ENCODE measurements around the gene OR8A1. TPM values are rescaled to one million over a fixed set of nuclear protein-coding genes. Genes with fewer than 3 reads are reported as not detected.

Gene OR8A1
- total and polyA plus RNA-seq, 8 donors, result 0.03 to 0.04 (median 0.03) TPM; not detected in 4

DNA sequence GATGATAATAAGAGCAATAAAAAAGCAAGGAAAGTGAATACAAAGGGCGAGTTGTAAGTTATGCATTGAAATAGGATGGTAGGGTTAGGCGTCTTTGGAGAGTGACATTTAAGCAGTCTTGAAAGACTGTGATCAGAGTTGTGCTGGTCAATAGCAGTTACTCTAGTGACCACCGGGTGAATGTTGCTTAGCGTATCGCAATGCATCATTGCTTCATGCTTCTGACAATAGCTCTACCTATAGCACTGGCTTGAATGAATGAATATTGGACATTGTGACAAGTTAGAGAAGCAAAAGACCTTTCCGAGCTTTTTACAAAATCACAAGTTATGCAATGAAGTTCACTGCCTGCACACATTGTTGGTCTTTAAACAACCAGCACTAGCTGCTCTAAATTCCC lies 18.6 kb upstream of the OR8A1 start:
- no peak for ATAC-seq
- Histone ChIP-seq H3K9me3 (no peaks in the 10 kb centered on the region), H3K27ac (no peak overlapping the region), H3K36me3 (no peaks in the 10 kb centered on the region), H3K27me3 (no peaks in the 10 kb centered on the region), H3K4me3 (no peak overlapping the region), H3K4me1 (no peaks in the 10 kb centered on the region)
- TF ChIP-seq CTCF (IDR thresholded peaks at IDR 0.05), result no peak
- no peak for DNase-seq
- intact Hi-C loops (cut with DNase I), result no loop called here

DNA sequence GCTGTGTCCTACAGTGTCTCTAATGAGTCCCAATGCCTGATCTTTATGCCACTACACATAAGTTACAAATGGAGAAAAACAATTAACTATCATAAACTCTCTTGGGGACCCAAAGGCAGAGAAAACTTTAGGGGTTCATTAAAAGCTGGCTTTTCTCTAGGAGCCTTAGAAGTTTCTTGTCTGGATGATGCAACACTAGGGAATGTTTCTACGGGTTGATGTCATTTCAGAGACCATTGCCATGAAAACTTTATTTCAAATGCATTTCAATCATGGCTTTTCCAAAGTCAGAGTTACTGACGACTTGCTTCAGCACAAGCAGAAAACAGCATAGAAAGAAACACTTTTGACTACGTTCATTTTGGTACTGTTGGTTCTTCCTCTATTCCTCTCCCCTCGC lies 17.8 kb upstream of the OR8A1 start:
- intact Hi-C loops (cut with DNase I), result no loop called here

DNA sequence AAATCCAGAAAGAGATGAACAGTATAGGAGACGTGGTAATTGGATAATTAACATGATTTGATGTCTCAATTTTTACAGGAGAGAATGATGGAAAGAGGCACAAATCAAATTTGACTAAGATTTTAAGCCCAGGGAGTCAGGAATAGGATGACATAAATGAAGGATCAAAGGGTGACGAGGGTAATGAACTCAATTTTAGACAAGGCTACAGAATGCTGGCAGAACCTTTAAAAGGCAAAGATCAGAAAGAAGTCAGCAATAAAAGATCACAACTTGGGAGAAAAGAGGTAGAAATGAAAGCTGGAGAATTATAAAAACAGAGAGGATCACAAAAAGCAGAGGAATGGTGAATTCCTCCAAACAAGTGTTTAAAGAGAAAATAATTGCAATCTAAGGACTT lies 13.0 kb upstream of the OR8A1 start:
- ATAC-seq (no peak), DNase-seq (no peak)
- Histone ChIP-seq H3K4me1 (no peaks in the 10 kb centered on the region), H3K27me3 (no peaks in the 10 kb centered on the region), H3K27ac (no peak overlapping the region), H3K36me3 (no peaks in the 10 kb centered on the region), H3K9me3 (no peaks in the 10 kb centered on the region), H3K4me3 (no peak overlapping the region)
- TF ChIP-seq CTCF (IDR thresholded peaks at IDR 0.05), result no peak
- intact Hi-C loops (cut with DNase I), result no loop called here

More for the DNA sequence above, 17.8 kb upstream of the OR8A1 start:
- DNase-seq (no peak), ATAC-seq (no peak)
- TF ChIP-seq CTCF (IDR thresholded peaks at IDR 0.05), result no peak
- Histone ChIP-seq H3K4me1 (no peaks in the 10 kb centered on the region), H3K36me3 (no peaks in the 10 kb centered on the region), H3K27me3 (no peaks in the 10 kb centered on the region), H3K27ac (no peak overlapping the region), H3K4me3 (no peak overlapping the region), H3K9me3 (no peaks in the 10 kb centered on the region)

DNA sequence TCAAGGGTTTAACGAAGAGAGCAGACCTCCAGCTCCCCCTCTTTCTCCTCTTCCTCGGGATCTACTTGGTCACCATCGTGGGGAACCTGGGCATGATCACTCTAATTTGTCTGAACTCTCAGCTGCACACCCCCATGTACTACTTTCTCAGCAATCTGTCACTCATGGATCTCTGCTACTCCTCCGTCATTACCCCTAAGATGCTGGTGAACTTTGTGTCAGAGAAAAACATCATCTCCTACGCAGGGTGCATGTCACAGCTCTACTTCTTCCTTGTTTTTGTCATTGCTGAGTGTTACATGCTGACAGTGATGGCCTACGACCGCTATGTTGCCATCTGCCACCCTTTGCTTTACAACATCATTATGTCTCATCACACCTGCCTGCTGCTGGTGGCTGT lies 363 bp downstream of the OR8A1 start:
- no peaks in the 10 kb centered on the region for H3K4me1 ChIP-seq
- DNase-seq (peak in 1 of 4 donors; percentile 26), ATAC-seq (no peak)
- H3K27me3 ChIP-seq, result no peaks in the 10 kb centered on the region
- peaks cover 0 to 3% of the 10 kb centered on the region in 2 donors for H3K9me3 ChIP-seq
- intact Hi-C loops (cut with DNase I), result no loop called here
- H3K36me3 ChIP-seq, result no peaks in the 10 kb centered on the region
- no peak for TF ChIP-seq CTCF (IDR thresholded peaks at IDR 0.05)
- no peak overlapping the region for H3K4me3 ChIP-seq
- H3K27ac ChIP-seq, result no peak overlapping the region

DNA sequence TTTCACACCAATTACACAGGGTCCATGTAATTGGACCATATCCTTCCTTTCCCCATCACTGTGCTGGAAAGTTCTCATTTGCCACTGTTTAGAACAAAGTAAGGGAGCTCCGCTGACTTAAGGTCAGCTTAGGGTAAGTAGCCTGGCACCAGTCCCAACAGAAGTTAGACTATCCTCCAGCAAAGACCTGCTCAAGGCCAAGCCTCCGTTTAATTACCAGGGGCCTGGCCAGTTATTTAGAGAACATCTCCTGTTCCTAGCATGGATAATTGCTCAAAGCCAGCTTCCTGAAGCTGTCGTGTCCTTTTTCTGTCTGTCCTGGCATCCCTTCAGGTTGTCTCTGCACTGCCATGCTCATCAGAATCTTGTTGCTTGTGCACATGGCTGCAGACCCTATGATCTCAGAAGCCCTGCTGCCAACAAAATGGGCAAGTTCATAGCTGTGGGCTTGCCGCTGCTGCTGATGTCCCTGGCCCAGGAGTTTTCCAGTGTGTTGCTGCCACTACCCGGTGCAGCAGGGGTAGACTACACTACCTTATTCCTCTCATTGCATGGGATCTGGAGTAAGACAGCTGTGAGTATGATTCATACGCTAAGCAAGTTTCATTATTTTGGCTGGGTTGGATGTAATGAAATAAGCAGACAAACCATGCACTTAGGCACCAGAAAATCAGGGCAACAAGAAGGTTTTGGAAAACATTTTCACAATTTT lies 8.1 kb downstream of the OR8A1 start:
- ATAC-seq (no peak), DNase-seq (no peak)
- intact Hi-C loops (cut with DNase I), result no loop called here
- H3K36me3 ChIP-seq, result no peaks in the 10 kb centered on the region
- H3K4me1 ChIP-seq, result no peaks in the 10 kb centered on the region
- no peak overlapping the region for H3K27ac ChIP-seq
- H3K27me3 ChIP-seq, result no peaks in the 10 kb centered on the region
- H3K9me3 ChIP-seq, result peaks cover 0 to 3% of the 10 kb centered on the region in 2 donors
- TF ChIP-seq CTCF (IDR thresholded peaks at IDR 0.05), result no peak
- H3K4me3 ChIP-seq, result no peak overlapping the region

Data from left lung (tissue), 10 donors.